ENCODE results near the gene RNASE1. TPM values are rescaled to one million over a fixed set of nuclear protein-coding genes. Genes with fewer than 3 reads are reported as not detected.

The RNASE1 gene
- total and polyA plus RNA-seq, 2 experiments from 2014 or later, result not detected

DNA sequence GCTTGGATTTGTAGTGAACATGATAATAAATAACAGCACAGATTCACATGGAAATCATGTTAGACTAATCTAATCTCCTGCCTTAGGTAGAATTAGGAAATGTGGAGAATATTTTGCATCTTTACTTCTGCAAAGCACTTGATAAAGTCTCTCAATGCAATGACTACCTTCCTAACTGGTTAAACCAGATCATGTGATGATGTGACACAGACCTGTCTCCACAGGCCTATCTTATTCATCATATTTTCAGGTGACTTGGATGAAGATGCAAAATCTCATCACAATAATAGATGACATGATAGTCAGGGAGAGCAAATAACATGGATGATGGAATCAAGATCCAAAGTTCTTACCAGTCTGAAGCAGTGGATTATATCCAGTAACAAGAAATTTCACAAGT is 38.5 kb upstream of the RNASE1 start:
- no peaks in the 10 kb centered on the region for H3K9me2 ChIP-seq (ENCODE audit: insufficient read depth)
- H3K9me3 ChIP-seq (ENCODE audit: low read depth), result no peaks in the 10 kb centered on the region
- H3K9ac ChIP-seq, result no peak overlapping the region
- H3K79me2 ChIP-seq (ENCODE audit: insufficient read depth), result no peaks in the 10 kb centered on the region
- no peak overlapping the region for H2AFZ ChIP-seq
- H3K36me3 ChIP-seq (ENCODE audit: low read depth), result no peaks in the 10 kb centered on the region
- H3K4me2 ChIP-seq (ENCODE audit: unreplicated experiment), result no peak overlapping the region
- no peaks in the 10 kb centered on the region for H4K20me1 ChIP-seq (ENCODE audit: insufficient read depth)
- H3K27ac ChIP-seq, result no peak overlapping the region
- no peak for DNase-seq
- in situ Hi-C loops (cut with MboI), result no loop called here
- H3K4me1 ChIP-seq (ENCODE audit: insufficient read depth), result no peaks in the 10 kb centered on the region
- no peaks in the 10 kb centered on the region for H3K27me3 ChIP-seq (replicated peaks; ENCODE audit: insufficient read depth)
- H3K4me3 ChIP-seq, result no peak overlapping the region
- TF ChIP-seq EZH2 (IDR thresholded peaks at IDR 0.05; ENCODE audit: insufficient read depth, poor library complexity, severe bottlenecking) (no peak), EZH2phosphoT487 (IDR thresholded peaks at IDR 0.05; ENCODE audit: insufficient read depth, low read depth) (no peak)
- H3F3A ChIP-seq (ENCODE audit: insufficient read depth), result no peaks in the 10 kb centered on the region

DNA sequence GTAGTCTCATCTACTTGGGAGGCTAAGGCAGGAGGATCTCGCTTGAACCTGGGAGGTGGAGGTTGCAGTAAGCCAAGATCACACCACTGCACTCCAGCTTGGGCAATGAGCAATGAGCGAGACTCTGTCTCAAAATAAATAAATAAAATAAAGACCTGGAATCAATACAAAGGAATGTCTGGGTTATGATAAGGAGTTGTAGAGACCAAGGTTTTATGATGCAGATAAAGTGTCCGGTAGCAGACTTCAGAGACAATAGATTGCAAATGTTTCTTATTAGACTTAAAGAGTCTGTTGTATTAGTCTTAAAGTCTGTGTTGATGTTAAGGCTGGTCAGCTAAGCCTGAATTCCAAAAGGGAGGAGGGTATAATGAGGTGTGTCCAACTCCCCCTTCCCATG is 35.2 kb upstream of the RNASE1 start:
- H3K36me3 ChIP-seq (ENCODE audit: low read depth), result no peaks in the 10 kb centered on the region
- H3F3A ChIP-seq (ENCODE audit: insufficient read depth), result no peaks in the 10 kb centered on the region
- no peak overlapping the region for H3K9ac ChIP-seq
- no peak overlapping the region for H3K27ac ChIP-seq
- H3K4me1 ChIP-seq (ENCODE audit: insufficient read depth), result no peaks in the 10 kb centered on the region
- H3K4me3 ChIP-seq, result no peak overlapping the region
- no peak for DNase-seq
- no peak for TF ChIP-seq EZH2phosphoT487 (IDR thresholded peaks at IDR 0.05; ENCODE audit: insufficient read depth, low read depth)
- TF ChIP-seq EZH2 (IDR thresholded peaks at IDR 0.05; ENCODE audit: insufficient read depth, poor library complexity, severe bottlenecking), result no peak
- H3K4me2 ChIP-seq (ENCODE audit: unreplicated experiment), result no peak overlapping the region
- no peaks in the 10 kb centered on the region for H3K9me2 ChIP-seq (ENCODE audit: insufficient read depth)
- H3K79me2 ChIP-seq (ENCODE audit: insufficient read depth), result no peaks in the 10 kb centered on the region
- no peak overlapping the region for H2AFZ ChIP-seq
- H4K20me1 ChIP-seq (ENCODE audit: insufficient read depth), result no peaks in the 10 kb centered on the region
- no peaks in the 10 kb centered on the region for H3K27me3 ChIP-seq (replicated peaks; ENCODE audit: insufficient read depth)
- no peaks in the 10 kb centered on the region for H3K9me3 ChIP-seq (ENCODE audit: low read depth)
- in situ Hi-C loops (cut with MboI), result no loop called here
- 17 to 35% methylated on average over 3 of the region's 3 CpGs for WGBS, 2 experiments (ENCODE audit: low coverage in 1 of 2, low lambda C conversion rate in 2 of 2, missing lambda C conversion rate in 2 of 2)

GRCh38 chr14:20836668-20837338 is 34.2 kb upstream of the RNASE1 start:
- H3K9me3 ChIP-seq (ENCODE audit: low read depth), result no peaks in the 10 kb centered on the region
- H3K27me3 ChIP-seq (replicated peaks; ENCODE audit: insufficient read depth), result peaks cover 4% of the 10 kb centered on the region; the same call in 1 of the 2 replicates
- no peaks in the 10 kb centered on the region for H3F3A ChIP-seq (ENCODE audit: insufficient read depth)
- no peaks in the 10 kb centered on the region for H4K20me1 ChIP-seq (ENCODE audit: insufficient read depth)
- H3K27ac ChIP-seq, result no peak overlapping the region
- TF ChIP-seq EZH2phosphoT487 (IDR thresholded peaks at IDR 0.05; ENCODE audit: insufficient read depth, low read depth) (no peak), EZH2 (IDR thresholded peaks at IDR 0.05; ENCODE audit: insufficient read depth, poor library complexity, severe bottlenecking) (no peak)
- H3K36me3 ChIP-seq (ENCODE audit: low read depth), result no peaks in the 10 kb centered on the region
- no peak overlapping the region for H3K4me2 ChIP-seq (ENCODE audit: unreplicated experiment)
- H3K9ac ChIP-seq, result no peak overlapping the region
- H3K4me1 ChIP-seq (ENCODE audit: insufficient read depth), result no peaks in the 10 kb centered on the region
- H3K9me2 ChIP-seq (ENCODE audit: insufficient read depth), result no peaks in the 10 kb centered on the region
- H2AFZ ChIP-seq, result peak overlapping the region; percentile 42; the same call in 1 of the 2 replicates
- WGBS, 2 experiments (ENCODE audit: low coverage in 1 of 2, low lambda C conversion rate in 2 of 2, missing lambda C conversion rate in 2 of 2), result 39 to 43% methylated on average over 5 of the region's 5 CpGs
- H3K79me2 ChIP-seq (ENCODE audit: insufficient read depth), result no peaks in the 10 kb centered on the region
- no peak overlapping the region for H3K4me3 ChIP-seq
- peak; percentile 65 for DNase-seq
- in situ Hi-C loops (cut with MboI), result no loop called here

DNA sequence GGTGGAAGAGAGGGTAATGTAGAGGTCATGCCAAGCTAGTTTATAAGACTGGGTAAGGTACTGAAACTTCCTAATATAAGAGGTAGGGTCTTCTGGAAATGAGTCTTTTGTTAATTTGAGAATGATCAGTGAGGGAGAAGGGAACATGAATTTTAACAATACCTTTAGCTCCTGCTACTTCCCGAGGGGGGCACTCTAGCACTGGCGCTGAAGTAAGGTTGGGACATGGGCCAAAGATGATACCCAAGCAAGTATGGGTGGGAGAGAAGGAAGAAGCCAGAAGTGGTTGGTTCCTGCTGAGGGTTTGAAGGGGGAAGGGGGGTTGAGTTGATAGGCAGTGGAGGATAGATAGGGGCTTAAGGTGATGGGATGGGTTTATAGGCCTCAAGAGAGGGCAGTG is 32.3 kb upstream of the RNASE1 start:
- H3K79me2 ChIP-seq (ENCODE audit: insufficient read depth), result no peaks in the 10 kb centered on the region
- in situ Hi-C loops (cut with MboI), result no loop called here
- H3K4me3 ChIP-seq, result no peak overlapping the region
- H3K9ac ChIP-seq, result no peak overlapping the region
- TF ChIP-seq EZH2phosphoT487 (IDR thresholded peaks at IDR 0.05; ENCODE audit: insufficient read depth, low read depth), result no peak
- TF ChIP-seq EZH2 (IDR thresholded peaks at IDR 0.05; ENCODE audit: insufficient read depth, poor library complexity, severe bottlenecking), result no peak
- H3F3A ChIP-seq (ENCODE audit: insufficient read depth), result no peaks in the 10 kb centered on the region
- peaks cover 6% of the 10 kb centered on the region; the same call in 1 of the 2 replicates for H3K27me3 ChIP-seq (replicated peaks; ENCODE audit: insufficient read depth)
- no peak overlapping the region for H3K4me2 ChIP-seq (ENCODE audit: unreplicated experiment)
- no peaks in the 10 kb centered on the region for H3K4me1 ChIP-seq (ENCODE audit: insufficient read depth)
- WGBS, 2 experiments (ENCODE audit: low coverage in 1 of 2, low lambda C conversion rate in 2 of 2, missing lambda C conversion rate in 2 of 2), result 33 to 54% methylated on average over 2 of the region's 2 CpGs
- H3K9me2 ChIP-seq (ENCODE audit: insufficient read depth), result no peaks in the 10 kb centered on the region
- no peaks in the 10 kb centered on the region for H3K36me3 ChIP-seq (ENCODE audit: low read depth)
- H3K27ac ChIP-seq, result no peak overlapping the region
- no peaks in the 10 kb centered on the region for H4K20me1 ChIP-seq (ENCODE audit: insufficient read depth)
- DNase-seq, result no peak
- no peaks in the 10 kb centered on the region for H3K9me3 ChIP-seq (ENCODE audit: low read depth)
- H2AFZ ChIP-seq, result no peak overlapping the region
